ENCODE data around the gene BPIFB2.

BPIFB2 gene

GRCh38 chr20:32984196-32984595 is 23.3 kb upstream of the BPIFB2 start:
- DNase-seq = no peak
- Mint-ChIP-seq H3K9me3 (no peaks in the 10 kb centered on the region), H3K27me3 (no peaks in the 10 kb centered on the region), H3K4me1 (ENCODE audit: low read depth in 2 of 2) (peaks cover 5 to 9% of the 10 kb centered on the region in 2 donors), H3K36me3 (ENCODE audit: insufficient read depth) (peaks cover 3% of the 10 kb centered on the region), H3K27ac (peak overlapping the region; percentile 46 to 63), H3K4me3 (no peak overlapping the region)
- ATAC-seq (replicated peaks) = no peak

- Mint-ChIP-seq H3K4me3 (no peak overlapping the region), H3K4me1 (ENCODE audit: low read depth in 2 of 2) (peaks cover 5 to 6% of the 10 kb centered on the region in 2 donors), H3K27ac (peak overlapping the region; percentile 46 to 63), H3K36me3 (ENCODE audit: insufficient read depth) (peaks cover 3% of the 10 kb centered on the region), H3K27me3 (no peaks in the 10 kb centered on the region), H3K9me3 (no peaks in the 10 kb centered on the region)
- ATAC-seq (replicated peaks) = no peak
- no peak for DNase-seq
Observed at GRCh38 chr20:32984631-32985354, 22.7 kb upstream of the BPIFB2 start.

- Mint-ChIP-seq H3K36me3 (ENCODE audit: insufficient read depth) (peaks cover 3% of the 10 kb centered on the region), H3K9me3 (no peaks in the 10 kb centered on the region), H3K4me3 (no peak overlapping the region), H3K4me1 (ENCODE audit: low read depth in 2 of 2) (peaks cover 5 to 6% of the 10 kb centered on the region in 2 donors), H3K27ac (peak overlapping the region in 1 of 2 donors; percentile 46), H3K27me3 (no peaks in the 10 kb centered on the region)
- no peak for DNase-seq
- ATAC-seq (replicated peaks) = no peak
Observed at GRCh38 chr20:32985596-32985995, 21.9 kb upstream of the BPIFB2 start.

DNA sequence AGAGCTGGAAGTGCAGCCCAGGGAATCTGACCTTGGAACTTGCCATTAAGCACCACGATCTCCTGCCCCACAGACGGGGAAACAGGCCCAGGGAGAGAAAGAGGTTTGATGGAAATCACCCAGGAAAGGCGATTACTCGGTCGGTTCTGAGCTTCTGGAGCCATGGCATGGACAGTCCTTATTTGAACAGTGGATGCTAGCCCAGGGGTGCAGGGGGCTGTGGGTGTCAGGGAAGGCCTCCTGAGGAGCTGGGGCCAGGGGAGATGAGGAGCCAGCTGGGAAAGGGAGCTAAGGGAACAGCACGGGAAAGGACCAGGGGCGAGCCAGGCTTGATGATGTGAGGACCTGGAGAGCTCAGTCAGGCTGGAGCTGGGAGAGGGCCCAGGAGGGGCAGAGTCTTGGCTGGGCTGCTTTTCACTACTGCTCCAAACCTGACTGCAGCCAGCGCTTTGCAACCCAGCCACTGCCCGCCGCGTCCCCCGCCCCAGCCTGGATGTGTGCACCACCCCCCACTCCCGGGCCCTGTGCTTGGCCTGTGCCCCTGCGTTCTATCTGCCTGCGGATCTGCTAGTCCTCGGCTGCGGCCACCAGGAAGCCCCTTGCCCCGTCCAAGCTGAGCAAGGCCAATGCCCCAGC is 21.1 kb upstream of the BPIFB2 start:
- no peak for DNase-seq
- Mint-ChIP-seq H3K27ac (no peak overlapping the region), H3K4me3 (no peak overlapping the region), H3K4me1 (ENCODE audit: low read depth in 2 of 2) (peaks cover 4 to 8% of the 10 kb centered on the region in 2 donors), H3K27me3 (peaks cover 0 to 4% of the 10 kb centered on the region in 2 donors), H3K9me3 (no peaks in the 10 kb centered on the region), H3K36me3 (ENCODE audit: insufficient read depth) (peaks cover 3% of the 10 kb centered on the region)
- ATAC-seq (replicated peaks) = no peak

DNA sequence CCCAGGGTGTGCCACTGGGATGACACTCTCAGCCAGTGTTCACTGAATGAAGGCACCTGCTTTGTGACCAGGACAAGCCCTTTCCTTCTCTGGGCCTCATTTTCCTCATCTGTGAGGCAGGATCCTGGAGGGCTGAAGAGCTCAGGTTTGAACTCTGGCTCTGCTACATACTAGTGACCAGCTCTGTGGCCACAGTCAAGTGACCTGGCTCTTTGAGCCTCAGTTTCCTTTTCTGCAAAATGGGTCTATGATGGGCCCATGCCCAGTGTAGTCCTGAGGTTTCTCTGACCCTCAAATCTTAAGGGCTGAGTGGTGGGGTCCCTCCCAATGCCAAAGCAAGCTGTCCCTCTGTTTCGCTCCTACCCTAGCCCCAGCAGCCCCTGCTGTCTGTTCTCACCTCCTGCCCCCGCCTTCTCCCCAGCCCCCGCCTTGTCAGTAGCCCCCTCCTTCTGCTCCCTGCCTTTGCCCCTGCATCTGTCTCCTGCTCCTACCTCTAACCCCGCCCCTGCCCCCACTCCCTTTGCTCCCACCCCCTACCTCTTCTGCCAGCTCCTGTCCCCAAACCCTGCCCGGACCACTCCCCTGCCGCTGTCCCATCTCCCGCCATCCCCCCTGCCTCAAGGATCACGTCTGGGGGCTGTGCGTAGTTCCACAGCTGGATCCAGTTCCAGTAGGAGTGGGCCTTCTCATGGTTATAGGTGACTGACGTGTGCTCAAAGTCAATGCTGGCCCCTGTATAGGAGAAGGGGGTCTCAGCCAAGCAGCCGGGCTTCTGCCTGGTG is 20.3 kb upstream of the BPIFB2 start:
- DNase-seq (no peak), ATAC-seq (replicated peaks) (no peak)
- no peaks in the 10 kb centered on the region for H3K36me3 Mint-ChIP-seq (ENCODE audit: insufficient read depth)
- H3K4me1 Mint-ChIP-seq (ENCODE audit: low read depth in 2 of 2) = peaks cover 3 to 8% of the 10 kb centered on the region in 2 donors
- H3K9me3 Mint-ChIP-seq = no peaks in the 10 kb centered on the region
- no peak overlapping the region for H3K4me3 Mint-ChIP-seq
- no peak overlapping the region for H3K27ac Mint-ChIP-seq
- H3K27me3 Mint-ChIP-seq = peaks cover 0 to 4% of the 10 kb centered on the region in 2 donors

DNA sequence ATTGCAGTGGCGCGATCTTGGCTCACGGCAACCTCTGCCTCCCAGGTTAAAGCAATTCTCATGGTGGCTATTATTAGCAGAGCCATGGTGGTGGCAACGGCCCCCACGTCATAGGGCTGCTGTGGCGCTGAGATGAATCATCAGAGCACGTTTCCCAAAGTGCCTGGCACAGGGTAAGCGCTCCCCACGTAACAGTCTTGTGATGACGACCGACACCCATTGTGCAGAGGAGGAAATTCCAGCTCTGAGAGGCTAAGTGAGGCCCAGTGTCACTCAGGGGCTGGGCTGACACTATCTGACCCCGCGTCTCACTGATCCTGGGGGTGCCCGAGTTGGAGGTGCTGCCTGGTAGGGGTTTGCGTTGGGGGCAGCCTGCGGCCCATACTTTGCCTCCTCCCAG is 19.5 kb upstream of the BPIFB2 start:
- Mint-ChIP-seq H3K4me1 (ENCODE audit: low read depth in 2 of 2) (peaks cover 3 to 8% of the 10 kb centered on the region in 2 donors), H3K36me3 (ENCODE audit: insufficient read depth) (no peaks in the 10 kb centered on the region), H3K27me3 (peaks cover 0 to 4% of the 10 kb centered on the region in 2 donors), H3K4me3 (no peak overlapping the region), H3K27ac (peak overlapping the region in 1 of 2 donors; percentile 49), H3K9me3 (no peaks in the 10 kb centered on the region)
- no peak for ATAC-seq (replicated peaks)
- no peak for DNase-seq

DNA sequence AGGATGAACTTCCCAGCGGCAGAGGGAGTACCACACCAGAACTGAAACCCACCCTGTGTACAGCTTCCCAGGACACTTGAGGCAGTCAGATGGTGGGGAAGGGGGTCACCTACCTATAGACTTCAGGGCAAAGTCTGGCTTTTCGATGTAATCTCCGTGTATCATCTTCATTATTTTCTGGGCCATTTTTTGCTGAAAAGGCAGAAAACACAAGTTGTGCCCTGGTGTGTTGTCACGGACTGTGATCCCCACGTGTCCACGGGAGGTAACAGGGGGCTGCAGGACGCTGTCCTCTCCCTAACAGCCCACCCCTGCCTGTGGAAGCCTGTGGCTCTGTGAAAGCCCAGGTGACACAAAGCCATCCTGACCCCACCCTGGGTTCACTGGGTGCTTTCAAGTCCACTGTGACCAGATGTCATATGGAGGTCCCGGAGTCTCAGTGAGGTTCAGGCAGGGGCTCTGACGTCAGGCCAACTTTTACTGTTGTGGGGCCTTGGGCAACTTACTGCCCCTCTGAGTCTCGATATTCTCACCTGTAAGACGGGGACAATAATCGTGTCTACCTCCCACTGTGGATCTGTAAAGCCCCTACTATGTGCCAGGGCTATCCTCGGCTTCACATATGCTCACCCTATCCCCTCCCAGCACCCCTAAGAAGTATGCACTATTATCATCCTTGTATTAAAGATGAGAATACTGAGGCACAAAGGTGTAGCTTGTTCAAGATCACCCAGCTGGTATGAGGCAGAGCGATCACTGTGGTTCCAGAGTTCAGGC is 17.8 kb upstream of the BPIFB2 start:
- H3K9me3 Mint-ChIP-seq = no peaks in the 10 kb centered on the region
- ATAC-seq (replicated peaks) = no peak
- peaks cover 3 to 6% of the 10 kb centered on the region in 2 donors for H3K4me1 Mint-ChIP-seq (ENCODE audit: low read depth in 2 of 2)
- peaks cover 0 to 4% of the 10 kb centered on the region in 2 donors for H3K27me3 Mint-ChIP-seq
- no peak for DNase-seq
- no peaks in the 10 kb centered on the region for H3K36me3 Mint-ChIP-seq (ENCODE audit: insufficient read depth)
- H3K4me3 Mint-ChIP-seq = no peak overlapping the region
- H3K27ac Mint-ChIP-seq = peak overlapping the region in 1 of 2 donors; percentile 17

DNA sequence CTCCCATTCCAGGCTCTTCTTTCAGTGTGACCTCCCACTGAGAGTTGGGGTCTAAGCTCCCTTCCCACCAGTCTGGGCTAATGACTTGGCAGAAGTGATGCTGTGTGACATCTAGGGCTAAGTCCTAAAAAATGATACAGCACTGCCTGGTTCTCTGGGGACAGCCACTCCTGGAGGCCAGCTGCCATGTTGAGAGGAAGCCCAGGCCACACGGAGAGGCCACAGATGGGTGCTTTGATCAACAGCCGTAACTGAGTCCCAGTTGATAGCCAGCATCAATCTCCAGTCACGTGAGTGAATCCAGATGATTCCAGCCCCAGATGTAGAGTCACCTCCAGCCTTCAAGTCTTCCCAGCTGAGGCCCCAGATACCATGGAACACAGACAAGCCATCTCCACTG is 17.1 kb upstream of the BPIFB2 start:
- Mint-ChIP-seq H3K4me3 (no peak overlapping the region), H3K9me3 (no peaks in the 10 kb centered on the region)
- DNase-seq = no peak

DNA sequence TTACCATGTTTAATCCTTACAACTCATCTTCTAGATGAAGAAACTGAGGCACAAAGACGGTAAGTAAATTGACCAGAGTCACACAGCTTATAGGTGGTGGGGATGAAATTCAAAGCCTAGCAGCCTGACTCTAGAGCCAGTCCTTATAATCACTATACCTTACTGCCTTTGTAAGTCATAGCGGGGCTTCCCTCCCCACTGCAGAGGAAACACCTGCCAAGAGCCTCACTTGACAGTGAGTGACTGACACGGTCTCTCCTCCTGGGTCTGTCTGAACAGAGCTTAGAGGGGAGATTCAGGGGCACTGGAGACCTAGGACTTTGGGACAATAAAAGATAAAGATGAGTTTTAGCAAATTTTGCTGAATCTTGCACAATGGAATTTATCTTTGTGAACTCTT is 16.1 kb upstream of the BPIFB2 start:
- Mint-ChIP-seq H3K36me3 (ENCODE audit: insufficient read depth) (no peaks in the 10 kb centered on the region), H3K27me3 (peaks cover 0 to 4% of the 10 kb centered on the region in 2 donors), H3K4me1 (ENCODE audit: low read depth in 2 of 2) (peaks cover 3% of the 10 kb centered on the region in 2 donors), H3K27ac (peak overlapping the region in 1 of 2 donors; percentile 29), H3K4me3 (no peak overlapping the region), H3K9me3 (no peaks in the 10 kb centered on the region)
- no peak for DNase-seq
- no peak for ATAC-seq (replicated peaks)

More for the DNA sequence above, 17.1 kb upstream of the BPIFB2 start:
- H3K36me3 Mint-ChIP-seq (ENCODE audit: insufficient read depth) = no peaks in the 10 kb centered on the region
- peaks cover 0 to 4% of the 10 kb centered on the region in 2 donors for H3K27me3 Mint-ChIP-seq
- ATAC-seq (replicated peaks) = no peak
- H3K27ac Mint-ChIP-seq = no peak overlapping the region
- peaks cover 3 to 6% of the 10 kb centered on the region in 2 donors for H3K4me1 Mint-ChIP-seq (ENCODE audit: low read depth in 2 of 2)

DNA sequence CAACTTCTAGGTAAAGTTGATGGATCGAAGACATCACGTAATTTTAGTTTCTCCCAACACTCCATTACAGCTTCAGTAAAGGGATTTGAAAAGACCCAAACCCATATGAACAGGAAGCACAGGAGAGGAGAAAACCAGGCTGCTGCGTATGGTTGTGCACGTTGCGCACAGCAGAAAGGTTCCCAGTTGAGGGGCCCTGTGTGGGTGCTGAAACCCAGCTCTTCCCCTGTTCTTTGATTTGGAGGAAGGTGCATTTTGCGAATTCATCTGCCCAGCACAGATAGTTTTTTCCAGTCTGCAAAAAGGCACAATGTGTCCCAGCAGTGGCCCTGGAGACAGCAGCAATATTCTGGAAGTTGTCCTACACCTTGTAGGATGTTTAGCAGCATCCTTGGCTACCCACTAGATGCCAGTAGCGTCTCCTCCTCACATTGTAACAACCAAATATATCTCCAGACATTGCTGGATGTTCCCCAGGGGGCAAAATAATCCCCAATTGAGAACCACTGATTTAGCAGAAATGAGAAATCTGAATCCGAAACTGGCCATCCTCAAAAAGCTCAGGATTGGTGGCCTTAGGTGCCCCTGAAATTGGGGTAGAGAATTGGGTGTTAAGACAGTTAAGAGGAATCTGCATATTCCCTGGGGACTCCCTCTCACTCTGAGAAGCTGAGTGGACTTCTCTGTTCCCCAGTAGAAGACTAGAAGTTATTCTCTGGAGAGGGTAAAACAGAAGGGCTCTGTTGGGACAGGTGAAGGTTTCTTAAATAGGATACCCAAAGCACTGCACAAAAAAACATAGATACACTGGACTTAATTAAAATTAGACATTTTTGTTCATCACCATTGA is 15.5 kb upstream of the BPIFB2 start:
- H3K27me3 Mint-ChIP-seq = peaks cover 0 to 4% of the 10 kb centered on the region in 2 donors
- DNase-seq = no peak
- no peak overlapping the region for H3K27ac Mint-ChIP-seq
- no peaks in the 10 kb centered on the region for H3K9me3 Mint-ChIP-seq
- no peaks in the 10 kb centered on the region for H3K36me3 Mint-ChIP-seq (ENCODE audit: insufficient read depth)
- H3K4me3 Mint-ChIP-seq = no peak overlapping the region
- no peak for ATAC-seq (replicated peaks)
- peaks cover 3% of the 10 kb centered on the region in 2 donors for H3K4me1 Mint-ChIP-seq (ENCODE audit: low read depth in 2 of 2)

GRCh38 chr20:32993496-32994050 is 13.9 kb upstream of the BPIFB2 start:
- no peaks in the 10 kb centered on the region for H3K36me3 Mint-ChIP-seq (ENCODE audit: insufficient read depth)
- peaks cover 6 to 9% of the 10 kb centered on the region in 2 donors for H3K4me1 Mint-ChIP-seq (ENCODE audit: low read depth in 2 of 2)
- ATAC-seq (replicated peaks) (no peak), DNase-seq (no peak)
- H3K27me3 Mint-ChIP-seq = peaks cover 0 to 4% of the 10 kb centered on the region in 2 donors
- H3K27ac Mint-ChIP-seq = no peak overlapping the region
- H3K4me3 Mint-ChIP-seq = no peak overlapping the region
- no peaks in the 10 kb centered on the region for H3K9me3 Mint-ChIP-seq

- DNase-seq = no peak
- no peak for ATAC-seq (replicated peaks)
- H3K36me3 Mint-ChIP-seq (ENCODE audit: insufficient read depth) = no peaks in the 10 kb centered on the region
- no peaks in the 10 kb centered on the region for H3K9me3 Mint-ChIP-seq
- peaks cover 0 to 4% of the 10 kb centered on the region in 2 donors for H3K27me3 Mint-ChIP-seq
- peaks cover 6 to 9% of the 10 kb centered on the region in 2 donors for H3K4me1 Mint-ChIP-seq (ENCODE audit: low read depth in 2 of 2)
- H3K4me3 Mint-ChIP-seq = no peak overlapping the region
- no peak overlapping the region for H3K27ac Mint-ChIP-seq
Observed at GRCh38 chr20:32995802-32996201, 11.7 kb upstream of the BPIFB2 start.
